HL-60 (cell line): ENCODE measurements around the gene FAM240B.

Experiments used
- CTCF ChIP-seq: IDR thresholded peaks from one replicate; pipeline ENCODE4 v1.5.1; 2011; ENCODE audit warnings: low read length, control low read depth, inconsistent platforms; ENCODE audit not compliant: insufficient read depth
- GABPA ChIP-seq: IDR thresholded peaks from 2 replicates; pipeline ENCODE4 v1.6.1; 2012; ENCODE audit warnings: low read depth
- POLR2AphosphoS5 ChIP-seq: IDR thresholded peaks from 2 replicates; pipeline ENCODE4 v1.6.1; 2012; ENCODE audit warnings: low read depth
- REST ChIP-seq: IDR thresholded peaks from 2 replicates; pipeline ENCODE4 v1.6.1; 2012; ENCODE audit warnings: low read depth; ENCODE audit not compliant: insufficient replicate concordance
- SPI1 ChIP-seq: IDR thresholded peaks from 2 replicates; pipeline ENCODE4 v1.6.1; 2012; ENCODE audit warnings: low read depth, mild to moderate bottlenecking, borderline replicate concordance

- TF ChIP-seq CTCF, result no peak
- TF ChIP-seq REST, result no peak
- no peak for TF ChIP-seq POLR2AphosphoS5
- no peak for TF ChIP-seq GABPA
- TF ChIP-seq SPI1, result no peak
Observed at GRCh38 chr9:38671372-38671731, 48.6 kb downstream of the FAM240B start.
